IPS-18a (cell line): ENCODE results near the gene WDR18.
"Not testable (repeated sequence)": the region's sequence is repeated elsewhere in the genome, so short reads cannot be mapped to it uniquely, and the experiment has no call there.

Source experiments
- H3K27ac ChIP-seq: one replicate; pipeline ENCODE4 v1.5.1; 2013; ENCODE audit warnings: low read length
- H3K27me3 ChIP-seq: one replicate; pipeline ENCODE4 v1.6.1; 2013; ENCODE audit warnings: mild to moderate bottlenecking, low read length; ENCODE audit not compliant: control insufficient read depth, insufficient read depth
- H3K36me3 ChIP-seq: one replicate; pipeline ENCODE4 v1.6.1; 2013; ENCODE audit warnings: low read depth, low read length; ENCODE audit not compliant: control insufficient read depth
- H3K4me1 ChIP-seq: one replicate; pipeline ENCODE4 v1.6.1; 2013; ENCODE audit warnings: low read depth, low read length; ENCODE audit not compliant: control insufficient read depth
- H3K4me3 ChIP-seq: one replicate; pipeline ENCODE4 v1.5.1; 2013; ENCODE audit warnings: low read length
- H3K9ac ChIP-seq: one replicate; pipeline ENCODE4 v1.6.1; 2013; ENCODE audit warnings: mild to moderate bottlenecking, low read length, moderate library complexity
- H3K9me3 ChIP-seq: one replicate; pipeline ENCODE4 v1.6.1; 2013; ENCODE audit warnings: low read depth, low read length; ENCODE audit not compliant: control insufficient read depth

Gene WDR18

GRCh38 chr19:1025080-1025479 is 40.9 kb downstream of the WDR18 start:
- H3K27ac ChIP-seq, H3K9ac ChIP-seq, H3K9me3 ChIP-seq, H3K27me3 ChIP-seq, H3K36me3 ChIP-seq, H3K4me1 ChIP-seq, H3K4me3 ChIP-seq: not testable (repeated sequence)

GRCh38 chr19:1025960-1026782 is 42.0 kb downstream of the WDR18 start, which contains the start of gene CNN2:
TSS of gene CNN2 (plus strand) at chr19:1026608. CDS start at chr19:1026662, 54 bp downstream.
- Histone ChIP-seq H3K9me3 (no peaks in the 10 kb centered on the region), H3K27me3 (no peaks in the 10 kb centered on the region), H3K27ac (peak within 1 kb of the TSS; percentile 50), H3K9ac (peak within 1 kb of the TSS; percentile 98), H3K4me1 (no peaks in the 10 kb centered on the region), H3K4me3 (peak within 1 kb of the TSS; percentile 77), H3K36me3 (peaks cover 15% of the 10 kb centered on the region)

GRCh38 chr19:1026783-1027649 is 42.9 kb downstream of the WDR18 start:
- peak overlapping the region; percentile 98 for H3K9ac ChIP-seq
- H3K27me3 ChIP-seq = no peaks in the 10 kb centered on the region
- H3K4me3 ChIP-seq = peak overlapping the region; percentile 77

GRCh38 chr19:1027650-1028061 is 43.5 kb downstream of the WDR18 start:
- H3K27me3 ChIP-seq = no peaks in the 10 kb centered on the region
- H3K36me3 ChIP-seq = peaks cover 27% of the 10 kb centered on the region
- peak overlapping the region; percentile 98 for H3K9ac ChIP-seq
- no peaks in the 10 kb centered on the region for H3K4me1 ChIP-seq
- H3K9me3 ChIP-seq = no peaks in the 10 kb centered on the region
- H3K27ac ChIP-seq = no peak overlapping the region
- peak overlapping the region; percentile 77 for H3K4me3 ChIP-seq

More at GRCh38 chr19:1026783-1027649, 42.9 kb downstream of the WDR18 start:
- Histone ChIP-seq H3K27ac (peak overlapping the region; percentile 50), H3K4me1 (no peaks in the 10 kb centered on the region), H3K36me3 (peaks cover 20% of the 10 kb centered on the region), H3K9me3 (no peaks in the 10 kb centered on the region)

- H3K27ac ChIP-seq = no peak overlapping the region
- no peaks in the 10 kb centered on the region for H3K9me3 ChIP-seq
- H3K9ac ChIP-seq = peak overlapping the region; percentile 98
- no peaks in the 10 kb centered on the region for H3K27me3 ChIP-seq
- H3K4me3 ChIP-seq = peak overlapping the region; percentile 77
- peaks cover 33% of the 10 kb centered on the region for H3K36me3 ChIP-seq
- no peaks in the 10 kb centered on the region for H3K4me1 ChIP-seq
Measured at GRCh38 chr19:1028062-1028926, 44.1 kb downstream of the WDR18 start.

- Histone ChIP-seq H3K9ac (no peak overlapping the region), H3K4me1 (no peaks in the 10 kb centered on the region), H3K4me3 (no peak overlapping the region)
Measured at GRCh38 chr19:1032264-1032867, 48.2 kb downstream of the WDR18 start.

GRCh38 chr19:1035998-1036621 is 52.0 kb downstream of the WDR18 start:
- Histone ChIP-seq H3K36me3 (peaks cover 48% of the 10 kb centered on the region), H3K4me3 (no peak overlapping the region), H3K27ac (no peak overlapping the region), H3K9ac (no peak overlapping the region), H3K4me1 (peaks cover 4% of the 10 kb centered on the region), H3K27me3 (no peaks in the 10 kb centered on the region), H3K9me3 (no peaks in the 10 kb centered on the region)

More at GRCh38 chr19:1032264-1032867, 48.2 kb downstream of the WDR18 start:
- H3K36me3 ChIP-seq = peaks cover 53% of the 10 kb centered on the region
- H3K9me3 ChIP-seq = no peaks in the 10 kb centered on the region
- no peak overlapping the region for H3K27ac ChIP-seq
- no peaks in the 10 kb centered on the region for H3K27me3 ChIP-seq

- H3K9me3 ChIP-seq = no peaks in the 10 kb centered on the region
- no peak overlapping the region for H3K9ac ChIP-seq
- H3K4me1 ChIP-seq = peaks cover 4% of the 10 kb centered on the region
- no peaks in the 10 kb centered on the region for H3K27me3 ChIP-seq
- no peak overlapping the region for H3K27ac ChIP-seq
- no peak overlapping the region for H3K4me3 ChIP-seq
- peaks cover 36% of the 10 kb centered on the region for H3K36me3 ChIP-seq
Measured at GRCh38 chr19:1037621-1038064, 53.5 kb downstream of the WDR18 start.

- Histone ChIP-seq H3K4me3 (peak overlapping the region; percentile 71), H3K9me3 (no peaks in the 10 kb centered on the region), H3K4me1 (peaks cover 4% of the 10 kb centered on the region), H3K27me3 (no peaks in the 10 kb centered on the region), H3K27ac (no peak overlapping the region), H3K36me3 (peaks cover 28% of the 10 kb centered on the region), H3K9ac (no peak overlapping the region)
Measured at GRCh38 chr19:1038978-1039645, 55.0 kb downstream of the WDR18 start.
